HT-29 (cell line): ENCODE results near the gene MPDZ. TPM values are rescaled to one million over a fixed set of nuclear protein-coding genes. Genes with fewer than 3 reads are reported as not detected.

Experiments
- DNase-seq: peaks from one replicate; pipeline ENCODE4 v3.0.0-alpha.2; 2015; ENCODE audit warnings: low spot score
- total RNA-seq: library from RNA; depleted of rRNA; stranded (reverse); fragments of >200 nt; shearing (Covaris generic); gene quantifications from 2 replicates; pipeline ENCODE4 v1.2.3, GENCODE V29; 2014

The MPDZ gene
- total RNA-seq, 1 experiment from 2014 or later = not detected

GRCh38 chr9:13137426-13137825 lies 142.1 kb downstream of the MPDZ start:
- DNase-seq = no peak

- DNase-seq = no peak
Observed at GRCh38 chr9:13131991-13132390, 147.5 kb downstream of the MPDZ start.

- no peak for DNase-seq
Observed at GRCh38 chr9:13131416-13131815, 148.1 kb downstream of the MPDZ start.

- DNase-seq = no peak
Observed at GRCh38 chr9:13128266-13128860, 151.1 kb downstream of the MPDZ start.

- no peak for DNase-seq
Observed at GRCh38 chr9:13127131-13127530, 152.4 kb downstream of the MPDZ start.

- DNase-seq = no peak
Observed at GRCh38 chr9:13125261-13125660, 154.2 kb downstream of the MPDZ start.

GRCh38 chr9:13122756-13123369 lies 156.6 kb downstream of the MPDZ start:
- no peak for DNase-seq

- no peak for DNase-seq
Observed at GRCh38 chr9:13118313-13118712, 161.2 kb downstream of the MPDZ start.

- DNase-seq = no peak
Observed at GRCh38 chr9:13116292-13116691, 163.2 kb downstream of the MPDZ start.

GRCh38 chr9:13113751-13114150 lies 165.7 kb downstream of the MPDZ start:
- no peak for DNase-seq

GRCh38 chr9:13113216-13113615 lies 166.3 kb downstream of the MPDZ start:
- DNase-seq = no peak

- DNase-seq = no peak
Observed at GRCh38 chr9:13111778-13112177, 167.7 kb downstream of the MPDZ start.

GRCh38 chr9:13110766-13111417 lies 168.6 kb downstream of the MPDZ start:
- no peak for DNase-seq

- no peak for DNase-seq
Observed at GRCh38 chr9:13109781-13110180, 169.7 kb downstream of the MPDZ start.

GRCh38 chr9:13107008-13107407 lies 172.5 kb downstream of the MPDZ start:
- no peak for DNase-seq

GRCh38 chr9:13100914-13101572 lies 178.4 kb downstream of the MPDZ start:
- DNase-seq = no peak

GRCh38 chr9:13095056-13095455 lies 184.4 kb downstream of the MPDZ start:
- DNase-seq = no peak

GRCh38 chr9:13090628-13091027 lies 188.9 kb downstream of the MPDZ start:
- no peak for DNase-seq

GRCh38 chr9:13089666-13090065 lies 189.8 kb downstream of the MPDZ start:
- DNase-seq = no peak

- peak; percentile 75 for DNase-seq
Observed at GRCh38 chr9:13088720-13089427, 190.6 kb downstream of the MPDZ start.

GRCh38 chr9:13083963-13084528 lies 195.4 kb downstream of the MPDZ start:
- peak; percentile 14 for DNase-seq

- no peak for DNase-seq
Observed at GRCh38 chr9:13083366-13083765, 196.1 kb downstream of the MPDZ start.
